ENCODE measurements around the gene ZNF366.

DNA sequence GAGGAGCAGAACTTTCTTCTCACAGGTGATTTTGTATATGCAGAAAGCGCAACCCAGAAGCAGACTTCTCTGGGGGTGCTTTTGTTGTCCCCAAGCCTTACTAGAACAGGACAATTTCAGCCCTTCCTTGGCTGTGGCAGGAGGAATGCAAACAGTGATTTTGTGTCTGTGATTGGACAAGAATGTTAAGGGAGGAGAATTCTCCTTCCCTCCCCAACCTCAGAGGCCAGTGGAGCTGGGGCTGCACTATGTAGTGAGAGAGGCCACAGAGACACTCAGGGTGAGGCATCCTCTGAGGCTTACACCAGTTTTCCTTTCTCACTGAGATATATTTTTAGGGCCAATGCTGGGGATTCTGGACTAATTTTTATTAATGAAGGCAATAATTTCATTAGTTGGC is 58.8 kb downstream of the ZNF366 start:
- no peak for TF ChIP-seq CTCF (IDR thresholded peaks at IDR 0.05; ENCODE audit: insufficient read depth, low read length)
- TF ChIP-seq POLR2AphosphoS5 (IDR thresholded peaks at IDR 0.05; ENCODE audit: low read depth): no peak
- TF ChIP-seq REST (IDR thresholded peaks at IDR 0.05; ENCODE audit: insufficient replicate concordance, low read depth): no peak
- TF ChIP-seq SPI1 (IDR thresholded peaks at IDR 0.05; ENCODE audit: borderline replicate concordance, low read depth): no peak
